ENCODE results near the gene RELCH.

The RELCH gene

GRCh38 chr18:62262061-62262460 is 75.0 kb downstream of the RELCH start:
- no peak for FAIRE-seq
- TF ChIP-seq TAF1 (IDR thresholded peaks at IDR 0.05; ENCODE audit: borderline replicate concordance, low read depth, low read length) (no peak), POLR2AphosphoS5 (IDR thresholded peaks at IDR 0.05; ENCODE audit: low read depth, low read length) (no peak), POLR2A (IDR thresholded peaks at IDR 0.05; ENCODE audit: low read depth, low read length) (no peak)
- DNase-seq (ENCODE audit: insufficient read length): no peak

- FAIRE-seq: peak; percentile 53
- no peak for TF ChIP-seq TAF1 (IDR thresholded peaks at IDR 0.05; ENCODE audit: borderline replicate concordance, low read depth, low read length)
- no peak for TF ChIP-seq POLR2AphosphoS5 (IDR thresholded peaks at IDR 0.05; ENCODE audit: low read depth, low read length)
- TF ChIP-seq POLR2A (IDR thresholded peaks at IDR 0.05; ENCODE audit: low read depth, low read length): no peak
Measured at GRCh38 chr18:62264984-62265383, 77.9 kb downstream of the RELCH start.

GRCh38 chr18:62277045-62277444 is 90.0 kb downstream of the RELCH start:
- DNase-seq (ENCODE audit: insufficient read length) (no peak), FAIRE-seq (peak; percentile 61)
- no peak for TF ChIP-seq TAF1 (IDR thresholded peaks at IDR 0.05; ENCODE audit: borderline replicate concordance, low read depth, low read length)
- TF ChIP-seq POLR2AphosphoS5 (IDR thresholded peaks at IDR 0.05; ENCODE audit: low read depth, low read length): no peak
- TF ChIP-seq POLR2A (IDR thresholded peaks at IDR 0.05; ENCODE audit: low read depth, low read length): no peak

More at GRCh38 chr18:62264984-62265383, 77.9 kb downstream of the RELCH start:
- no peak for DNase-seq (ENCODE audit: insufficient read length)

- FAIRE-seq (no peak), DNase-seq (ENCODE audit: insufficient read length) (no peak)
- TF ChIP-seq TAF1 (IDR thresholded peaks at IDR 0.05; ENCODE audit: borderline replicate concordance, low read depth, low read length) (no peak), POLR2A (IDR thresholded peaks at IDR 0.05; ENCODE audit: low read depth, low read length) (no peak), POLR2AphosphoS5 (IDR thresholded peaks at IDR 0.05; ENCODE audit: low read depth, low read length) (no peak)
Measured at GRCh38 chr18:62279561-62279960, 92.5 kb downstream of the RELCH start.

GRCh38 chr18:62280058-62280457 is 93.0 kb downstream of the RELCH start:
- TF ChIP-seq POLR2AphosphoS5 (IDR thresholded peaks at IDR 0.05; ENCODE audit: low read depth, low read length) (no peak), TAF1 (IDR thresholded peaks at IDR 0.05; ENCODE audit: borderline replicate concordance, low read depth, low read length) (no peak), POLR2A (IDR thresholded peaks at IDR 0.05; ENCODE audit: low read depth, low read length) (no peak)
- DNase-seq (ENCODE audit: insufficient read length) (no peak), FAIRE-seq (peak; percentile 36)

- FAIRE-seq: no peak
- no peak for DNase-seq (ENCODE audit: insufficient read length)
- TF ChIP-seq POLR2AphosphoS5 (IDR thresholded peaks at IDR 0.05; ENCODE audit: low read depth, low read length) (no peak), TAF1 (IDR thresholded peaks at IDR 0.05; ENCODE audit: borderline replicate concordance, low read depth, low read length) (no peak)
Measured at GRCh38 chr18:62280786-62281185, 93.7 kb downstream of the RELCH start.

- FAIRE-seq: no peak
- TF ChIP-seq POLR2A (IDR thresholded peaks at IDR 0.05; ENCODE audit: low read depth, low read length) (no peak), POLR2AphosphoS5 (IDR thresholded peaks at IDR 0.05; ENCODE audit: low read depth, low read length) (no peak), TAF1 (IDR thresholded peaks at IDR 0.05; ENCODE audit: borderline replicate concordance, low read depth, low read length) (no peak)
- DNase-seq (ENCODE audit: insufficient read length): no peak
Measured at GRCh38 chr18:62281684-62282083, 94.6 kb downstream of the RELCH start.

GRCh38 chr18:62282188-62282629 is 95.2 kb downstream of the RELCH start:
- no peak for TF ChIP-seq POLR2A (IDR thresholded peaks at IDR 0.05; ENCODE audit: low read depth, low read length)
- TF ChIP-seq TAF1 (IDR thresholded peaks at IDR 0.05; ENCODE audit: borderline replicate concordance, low read depth, low read length): no peak
- TF ChIP-seq POLR2AphosphoS5 (IDR thresholded peaks at IDR 0.05; ENCODE audit: low read depth, low read length): no peak
- no peak for FAIRE-seq
- DNase-seq (ENCODE audit: insufficient read length): no peak

- TF ChIP-seq POLR2A (IDR thresholded peaks at IDR 0.05; ENCODE audit: low read depth, low read length) (no peak), POLR2AphosphoS5 (IDR thresholded peaks at IDR 0.05; ENCODE audit: low read depth, low read length) (no peak), TAF1 (IDR thresholded peaks at IDR 0.05; ENCODE audit: borderline replicate concordance, low read depth, low read length) (no peak)
- no peak for FAIRE-seq
- no peak for DNase-seq (ENCODE audit: insufficient read length)
Measured at GRCh38 chr18:62284637-62285036, 97.6 kb downstream of the RELCH start.

- no peak for TF ChIP-seq POLR2AphosphoS5 (IDR thresholded peaks at IDR 0.05; ENCODE audit: low read depth, low read length)
- no peak for TF ChIP-seq POLR2A (IDR thresholded peaks at IDR 0.05; ENCODE audit: low read depth, low read length)
- no peak for TF ChIP-seq TAF1 (IDR thresholded peaks at IDR 0.05; ENCODE audit: borderline replicate concordance, low read depth, low read length)
- no peak for DNase-seq (ENCODE audit: insufficient read length)
- FAIRE-seq: no peak
Measured at GRCh38 chr18:62285281-62285680, 98.2 kb downstream of the RELCH start.

GRCh38 chr18:62287781-62288664 is 101.0 kb downstream of the RELCH start:
- TF ChIP-seq TAF1 (IDR thresholded peaks at IDR 0.05; ENCODE audit: borderline replicate concordance, low read depth, low read length) (no peak), POLR2A (IDR thresholded peaks at IDR 0.05; ENCODE audit: low read depth, low read length) (no peak), POLR2AphosphoS5 (IDR thresholded peaks at IDR 0.05; ENCODE audit: low read depth, low read length) (no peak)
- DNase-seq (ENCODE audit: insufficient read length) (no peak), FAIRE-seq (peak; percentile 21)

GRCh38 chr18:62288665-62289008 is 101.6 kb downstream of the RELCH start:
- FAIRE-seq: no peak
- no peak for DNase-seq (ENCODE audit: insufficient read length)
- no peak for TF ChIP-seq POLR2A (IDR thresholded peaks at IDR 0.05; ENCODE audit: low read depth, low read length)
- no peak for TF ChIP-seq TAF1 (IDR thresholded peaks at IDR 0.05; ENCODE audit: borderline replicate concordance, low read depth, low read length)
- no peak for TF ChIP-seq POLR2AphosphoS5 (IDR thresholded peaks at IDR 0.05; ENCODE audit: low read depth, low read length)

All from GM12892 (cell line).